K562 (cell line): ENCODE measurements around the gene ASS1. TPM values are rescaled to one million over a fixed set of nuclear protein-coding genes. Genes with fewer than 3 reads are reported as not detected.
A peak's percentile ranks its signal among the peaks of the same experiment; 100 is the strongest.

Experiments
- CSDE1 ChIP-seq, 2 experiments: fragments of 450-650 bp; IDR thresholded peaks; 2 replicates each; pipeline ENCODE4 v1.6.1; 2016; ENCODE audit warnings: mild to moderate bottlenecking in 1 of 2
- ETV6 ChIP-seq, 3 experiments: fragments of 150-350 bp in 1 of 3; sonication (generic) in 1 of 3; formaldehyde crosslinking in 1 of 3; IDR thresholded peaks; 2 replicates each; pipeline versions ENCODE4 v1.6.1 to v1.8.0; 2014 to 2022; ENCODE audit warnings: borderline replicate concordance in 2 of 3, low read depth in 2 of 3, antibody characterized with exemption in 1 of 3, low read length in 1 of 3, mild to moderate bottlenecking in 1 of 3, missing genetic modification reagents in 1 of 3
- MXD1 ChIP-seq: fragments of 250-450 bp; sonication (Bioruptor Pico); IDR thresholded peaks from 2 replicates; pipeline ENCODE4 v1.8.0; 2021; ENCODE audit warnings: borderline replicate concordance, mild to moderate bottlenecking, moderate library complexity; ENCODE audit not compliant: poor library complexity, severe bottlenecking
- RBM25 ChIP-seq: fragments of 200-400 bp; formaldehyde crosslinking; IDR thresholded peaks from 2 replicates; pipeline ENCODE4 v1.6.1; 2018; ENCODE audit warnings: low read length, low read depth, moderate library complexity; ENCODE audit not compliant: severe bottlenecking
- SAFB2 ChIP-seq: fragments of 200-400 bp; formaldehyde crosslinking; IDR thresholded peaks from 2 replicates; pipeline ENCODE4 v1.6.1; 2018; ENCODE audit warnings: borderline replicate concordance, low read length, low read depth, moderate library complexity; ENCODE audit not compliant: severe bottlenecking
- SMARCA5 ChIP-seq: fragments of 450-650 bp; IDR thresholded peaks from 2 replicates; pipeline ENCODE4 v1.6.1; 2016
- TRIM25 ChIP-seq: fragments of 450-650 bp; IDR thresholded peaks from 2 replicates; pipeline ENCODE4 v1.7.0; 2016; ENCODE audit warnings: borderline replicate concordance
- polyA plus RNA-seq, 8 experiments: library from polyadenylated mRNA; depleted of rRNA in 4 of 8; stranded (reverse) in 5 of 8; unstranded in 3 of 8; fragments of >200 nt; fragmentation: Nextera tagmentation in 2 of 8; fragmentation: Illumina TruSeq in 1 of 8; extraction: Ambion mirVana in 2 of 8; extraction: Trizol in 1 of 8; gene quantifications; 2 replicates each; pipeline versions ENCODE4 v1.2.1 to v1.2.3, GENCODE V29; 2011 to 2014; ENCODE audit warnings: inconsistent platforms in 1 of 8, missing spikeins in 1 of 8
- total RNA-seq, 7 experiments: library from RNA; depleted of rRNA in 6 of 7; stranded (reverse); fragments of >200 nt in 6 of 7; fragmentation: Illumina TruSeq in 2 of 7; extraction: Trizol in 2 of 7; gene quantifications; 2 replicates each; pipeline versions ENCODE4 v1.2.1 to v1.2.3, GENCODE V29; 2011 to 2021; ENCODE audit warnings: low replicate concordance in 1 of 7
- TF ChIP-seq, protein P1 (sequence below), 3 experiments: fragments of 200-800 bp in 1 of 3; sonication (Bioruptor generic) in 1 of 3; sonication (generic) in 1 of 3; formaldehyde crosslinking in 1 of 3; IDR thresholded peaks; 2 replicates each; pipeline versions ENCODE4 v1.6.1 to v1.8.0; 2016 to 2022; ENCODE audit warnings: mild to moderate bottlenecking in 2 of 3, missing compliant biosample characterization in 2 of 3, missing genetic modification characterization in 2 of 3, missing genetic modification reagents in 1 of 3
- TF ChIP-seq, protein P2 (sequence below): sonication (generic); IDR thresholded peaks from 2 replicates; pipeline ENCODE4 v1.6.1; 2016

ASS1 gene
- total and polyA plus RNA-seq, 9 of the 15 experiments (the other 6 are each of a cell fraction or from before 2014, with no cell fraction given) = 1.5 to 5.7 (median 3.7) TPM

DNA sequence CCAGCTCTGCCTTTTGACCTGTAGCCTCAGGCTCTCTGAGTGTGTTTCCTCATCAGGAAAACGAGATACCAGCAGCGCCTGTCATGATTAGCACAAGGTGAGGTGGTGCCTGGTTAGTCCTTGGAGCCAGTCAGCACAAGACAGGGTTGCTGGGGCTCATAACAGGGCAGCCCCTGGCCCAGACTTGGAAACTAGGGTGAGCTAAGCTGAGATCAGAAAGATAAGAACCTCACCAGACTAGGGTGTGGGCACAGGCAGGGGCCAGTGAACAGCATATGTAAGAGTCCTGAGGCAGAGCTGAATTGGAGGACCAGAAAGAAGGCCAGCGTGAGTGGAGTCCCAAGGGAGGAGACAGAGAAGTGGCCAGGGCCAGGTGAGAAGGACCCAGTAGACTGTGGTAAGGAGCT, 91.9 kb downstream of the ASS1 start (continued):
- no peak for TF ChIP-seq ETV6 (IDR thresholded peaks at IDR 0.05; ENCODE audit: borderline replicate concordance in 1 of 2, low read depth in 2 of 2, low read length in 1 of 2)
- TF ChIP-seq ETV6 (CRISPR knock-in tag; IDR thresholded peaks at IDR 0.05; ENCODE audit: borderline replicate concordance) = no peak
- no peak for TF ChIP-seq SAFB2
- TF ChIP-seq RBM25 = peak; percentile 68
- peak; percentile 53; the same call in 1 of the 2 replicates for TF ChIP-seq SMARCA5
- no peak for TF ChIP-seq TRIM25
- TF ChIP-seq MXD1 = no peak
- TF ChIP-seq, protein P1, sequence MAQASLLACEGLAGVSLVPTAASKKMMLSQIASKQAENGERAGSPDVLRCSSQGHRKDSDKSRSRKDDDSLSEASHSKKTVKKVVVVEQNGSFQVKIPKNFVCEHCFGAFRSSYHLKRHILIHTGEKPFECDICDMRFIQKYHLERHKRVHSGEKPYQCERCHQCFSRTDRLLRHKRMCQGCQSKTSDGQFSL (CRISPR knock-in tag; IDR thresholded peaks at IDR 0.05) = peak; percentile 11; the same call in 1 of the 2 replicates
- TF ChIP-seq, protein P1 (tag; IDR thresholded peaks at IDR 0.05) = no peak
- TF ChIP-seq, protein P2, sequence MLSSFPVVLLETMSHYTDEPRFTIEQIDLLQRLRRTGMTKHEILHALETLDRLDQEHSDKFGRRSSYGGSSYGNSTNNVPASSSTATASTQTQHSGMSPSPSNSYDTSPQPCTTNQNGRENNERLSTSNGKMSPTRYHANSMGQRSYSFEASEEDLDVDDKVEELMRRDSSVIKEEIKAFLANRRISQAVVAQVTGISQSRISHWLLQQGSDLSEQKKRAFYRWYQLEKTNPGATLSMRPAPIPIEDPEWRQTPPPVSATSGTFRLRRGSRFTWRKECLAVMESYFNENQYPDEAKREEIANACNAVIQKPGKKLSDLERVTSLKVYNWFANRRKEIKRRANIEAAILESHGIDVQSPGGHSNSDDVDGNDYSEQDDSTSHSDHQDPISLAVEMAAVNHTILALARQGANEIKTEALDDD = 0 out of 2 replicates have a peak, but pooled peaks have one; percentile 62
- no peak for TF ChIP-seq CSDE1 (IDR thresholded peaks at IDR 0.05)
